HFF-Myc (cell line): ENCODE measurements around the gene NBAS.
"Not testable (repeated sequence)": the region's sequence is repeated elsewhere in the genome, so short reads cannot be mapped to it uniquely, and the experiment has no call there.

Experiments used
- DNase-seq: peaks from one replicate; pipeline ENCODE4 v3.0.0-alpha.2; 2011; ENCODE audit warnings: low read depth; ENCODE audit errors: extremely low read depth
- H3K4me3 ChIP-seq: replicated peaks from 2 replicates; pipeline ENCODE4 v1.5.1; 2011; ENCODE audit warnings: low read depth, mild to moderate bottlenecking, control low read depth, low read length
- TF ChIP-seq, protein P1 (sequence below): IDR thresholded peaks from 2 replicates; pipeline ENCODE4 v1.5.1; 2012; ENCODE audit warnings: mild to moderate bottlenecking, low read depth, low read length, control low read depth; ENCODE audit errors: missing control alignments

Gene NBAS

DNA sequence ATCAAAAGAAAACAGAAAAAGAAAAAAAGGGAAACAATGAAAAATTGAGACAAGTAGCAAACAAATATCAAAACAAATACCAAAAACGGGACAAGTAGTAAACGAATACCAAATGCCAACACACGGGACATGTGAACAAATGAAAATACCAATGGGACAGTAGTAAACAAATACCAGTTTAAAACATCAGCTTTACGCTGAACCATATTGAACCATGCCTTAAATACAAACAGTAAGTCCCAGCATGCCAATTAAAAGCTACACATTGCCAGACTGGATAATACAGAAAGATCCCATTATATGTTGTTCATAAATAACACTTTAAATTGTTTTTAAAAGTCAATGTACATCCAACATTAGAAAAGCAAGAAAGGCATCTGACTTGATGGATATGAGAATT is 114.2 kb downstream of the NBAS start:
- no peak for DNase-seq
- TF ChIP-seq, protein P1, sequence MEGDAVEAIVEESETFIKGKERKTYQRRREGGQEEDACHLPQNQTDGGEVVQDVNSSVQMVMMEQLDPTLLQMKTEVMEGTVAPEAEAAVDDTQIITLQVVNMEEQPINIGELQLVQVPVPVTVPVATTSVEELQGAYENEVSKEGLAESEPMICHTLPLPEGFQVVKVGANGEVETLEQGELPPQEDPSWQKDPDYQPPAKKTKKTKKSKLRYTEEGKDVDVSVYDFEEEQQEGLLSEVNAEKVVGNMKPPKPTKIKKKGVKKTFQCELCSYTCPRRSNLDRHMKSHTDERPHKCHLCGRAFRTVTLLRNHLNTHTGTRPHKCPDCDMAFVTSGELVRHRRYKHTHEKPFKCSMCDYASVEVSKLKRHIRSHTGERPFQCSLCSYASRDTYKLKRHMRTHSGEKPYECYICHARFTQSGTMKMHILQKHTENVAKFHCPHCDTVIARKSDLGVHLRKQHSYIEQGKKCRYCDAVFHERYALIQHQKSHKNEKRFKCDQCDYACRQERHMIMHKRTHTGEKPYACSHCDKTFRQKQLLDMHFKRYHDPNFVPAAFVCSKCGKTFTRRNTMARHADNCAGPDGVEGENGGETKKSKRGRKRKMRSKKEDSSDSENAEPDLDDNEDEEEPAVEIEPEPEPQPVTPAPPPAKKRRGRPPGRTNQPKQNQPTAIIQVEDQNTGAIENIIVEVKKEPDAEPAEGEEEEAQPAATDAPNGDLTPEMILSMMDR = no peak
- H3K4me3 ChIP-seq = no peak overlapping the region

DNA sequence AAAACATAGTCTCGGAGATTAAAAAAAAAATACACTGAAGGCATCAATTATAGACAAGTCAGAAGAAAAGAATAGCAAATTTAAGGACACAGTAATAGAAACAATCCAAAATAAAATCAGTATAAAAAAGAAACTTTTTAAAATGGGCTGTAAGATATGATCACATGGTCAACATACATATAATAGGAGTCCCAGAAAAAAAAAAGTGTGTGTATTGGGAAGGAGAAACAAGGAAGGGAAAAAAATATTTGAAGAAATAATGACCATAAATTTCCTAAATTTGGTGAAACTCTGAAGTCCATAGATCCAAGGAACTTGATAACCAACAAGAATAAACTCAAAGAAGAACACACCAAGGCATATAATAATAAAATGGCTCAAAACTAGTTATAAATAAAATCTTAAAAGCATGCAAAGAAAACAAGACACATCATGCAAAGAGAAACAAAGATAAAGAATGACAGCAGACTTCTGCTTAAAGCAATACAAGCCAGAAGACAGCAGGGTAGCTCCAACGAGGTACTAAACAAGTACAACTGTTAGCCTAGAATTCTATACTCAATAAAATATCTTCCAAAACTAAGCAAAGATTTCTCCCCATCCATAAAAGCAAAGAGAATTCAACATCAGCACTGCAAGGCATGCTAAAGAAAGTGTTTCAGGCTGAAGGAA is 115.1 kb downstream of the NBAS start:
- DNase-seq = no peak
- TF ChIP-seq, protein P1 = no peak
- H3K4me3 ChIP-seq = no peak overlapping the region

DNA sequence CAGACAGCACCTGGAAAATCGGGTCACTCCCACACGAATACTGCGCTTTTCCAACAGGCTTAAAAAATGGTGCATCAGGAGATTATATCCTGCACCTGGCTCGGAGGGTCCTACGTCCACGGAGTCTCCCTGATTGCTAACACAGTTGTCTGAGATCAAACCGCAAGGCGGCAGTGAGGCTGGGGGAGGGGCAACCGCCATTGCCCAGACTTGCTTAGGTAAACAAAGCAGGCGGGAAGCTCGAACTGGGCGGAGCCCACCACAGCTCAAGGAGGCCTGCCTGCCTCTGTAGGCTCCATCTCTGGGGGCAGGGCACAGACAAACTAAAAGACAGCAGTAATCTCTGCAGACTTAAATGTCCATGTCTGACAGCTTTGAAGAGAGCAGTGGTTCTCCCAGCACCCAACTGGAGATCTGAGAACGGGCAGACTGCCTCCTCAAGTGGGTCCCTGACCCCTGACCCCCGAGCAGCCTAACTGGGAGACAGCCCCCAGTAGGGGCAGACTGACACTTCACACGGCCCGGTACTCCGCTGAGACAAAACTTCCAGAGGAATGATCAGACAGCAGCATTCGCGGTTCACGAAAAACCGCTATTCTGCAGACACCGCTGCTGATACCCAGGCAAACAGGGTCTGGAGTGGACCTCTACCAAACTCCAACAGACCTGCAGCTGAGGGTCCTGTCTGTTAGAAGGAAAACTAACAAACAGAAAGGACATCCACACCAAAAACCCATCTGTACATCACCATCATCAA is 121.2 kb downstream of the NBAS start:
- not testable (repeated sequence) for DNase-seq, H3K4me3 ChIP-seq

DNA sequence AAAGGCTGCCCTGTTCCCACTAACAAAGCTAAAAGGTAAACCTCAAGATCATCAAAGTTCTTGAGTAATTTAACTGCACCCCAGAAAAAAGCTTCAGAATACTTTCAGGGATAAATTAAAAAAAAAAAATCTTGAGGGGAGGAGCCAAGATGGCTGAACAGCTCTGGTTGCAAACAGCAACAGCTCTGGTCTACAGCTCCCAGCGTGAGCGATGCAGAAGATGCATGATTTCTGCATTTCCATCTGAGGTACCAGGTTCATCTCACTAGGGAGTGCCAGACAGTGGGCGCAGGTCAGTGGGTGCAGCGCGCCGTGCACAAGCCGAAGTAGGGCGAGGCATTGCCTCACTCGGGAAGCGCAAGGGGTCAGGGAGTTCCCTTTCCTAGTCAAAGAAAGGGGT is 121.8 kb downstream of the NBAS start:
- not testable (repeated sequence) for DNase-seq, H3K4me3 ChIP-seq

DNA sequence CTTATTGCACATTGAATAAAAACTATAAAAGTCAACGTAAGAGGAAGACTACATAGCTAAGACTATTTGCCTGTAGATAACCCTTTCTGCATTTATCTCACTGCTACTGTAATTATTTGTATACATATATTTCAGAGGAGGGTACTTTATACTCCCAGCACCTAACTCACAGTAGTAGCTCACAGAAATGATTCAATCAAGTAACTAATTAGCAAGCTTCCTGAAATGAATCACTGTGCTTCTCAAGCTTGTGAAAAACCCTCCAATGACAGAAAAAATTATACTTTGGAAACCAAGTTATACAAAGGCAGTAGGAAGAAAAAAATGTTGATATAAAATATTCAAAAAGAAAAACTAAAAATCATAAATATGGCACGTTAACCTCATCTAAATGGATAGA is 124.9 kb downstream of the NBAS start:
- H3K4me3 ChIP-seq = no peak overlapping the region
- TF ChIP-seq, protein P1 = no peak
- DNase-seq = no peak

DNA sequence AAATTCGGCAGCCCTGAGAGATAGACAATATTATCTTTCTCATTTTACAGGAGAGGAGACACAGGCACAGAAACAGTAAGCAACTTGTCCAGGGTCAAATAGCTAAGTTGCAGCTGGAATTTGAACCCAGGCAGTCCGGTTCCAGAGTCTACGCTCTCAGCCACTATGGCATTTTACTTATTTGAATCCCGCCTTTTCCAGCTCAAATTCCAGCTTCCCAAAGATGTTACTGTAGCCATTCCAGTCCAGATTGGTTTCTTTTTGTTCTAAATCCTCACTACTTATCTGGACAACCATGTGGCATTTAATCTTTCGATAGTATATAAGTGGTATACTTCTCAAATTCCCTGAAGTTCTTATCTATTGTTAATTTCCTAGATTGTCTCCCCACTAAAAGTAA is 125.7 kb downstream of the NBAS start:
- no peak for DNase-seq
- TF ChIP-seq, protein P1 = no peak
- H3K4me3 ChIP-seq = no peak overlapping the region

DNA sequence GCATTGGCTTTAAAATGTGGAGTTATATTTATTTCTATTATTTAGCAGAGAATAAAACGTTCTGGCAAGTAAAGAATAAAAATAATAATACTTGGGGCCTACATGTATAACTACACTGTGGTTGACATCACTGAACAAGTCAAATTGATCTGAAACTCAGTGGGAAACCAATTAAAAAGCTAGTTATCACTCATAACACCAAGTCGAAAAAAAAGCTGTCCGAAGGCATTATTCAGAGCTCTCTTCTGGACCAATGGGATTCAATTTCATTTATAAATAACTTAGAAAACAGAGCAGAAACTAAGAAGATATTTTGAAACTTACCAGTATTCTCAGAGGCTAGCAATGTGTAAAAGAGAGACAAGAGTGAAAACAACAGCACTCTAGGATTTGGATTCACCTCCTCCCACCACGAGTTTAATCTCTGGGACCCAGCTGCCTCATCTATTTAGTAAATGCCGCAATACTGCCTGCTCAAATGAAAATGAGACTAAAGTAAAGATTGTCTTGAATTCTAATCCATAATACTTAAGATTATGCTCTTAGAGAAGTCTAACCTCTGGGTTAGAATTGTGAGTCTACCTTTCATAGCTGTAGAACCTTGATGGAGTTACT is 128.4 kb downstream of the NBAS start:
- no peak for DNase-seq
- TF ChIP-seq, protein P1 = no peak
- H3K4me3 ChIP-seq = no peak overlapping the region
